Measurements from ENCODE around the gene STXBP1. TPM values are rescaled to one million over a fixed set of nuclear protein-coding genes. Genes with fewer than 3 reads are reported as not detected.

The STXBP1 gene
- total RNA-seq, 1 donor from 2014 or later, result 53.1 TPM

GRCh38 chr9:127650518-127650917 lies 38.4 kb downstream of the STXBP1 start:
- DNase-seq (ENCODE audit: extremely low read depth, low read depth, low spot score), result no peak

GRCh38 chr9:127651697-127652610 lies 39.9 kb downstream of the STXBP1 start:
- no peak for DNase-seq (ENCODE audit: extremely low read depth, low read depth, low spot score)

GRCh38 chr9:127652733-127653132 lies 40.7 kb downstream of the STXBP1 start:
- no peak for DNase-seq (ENCODE audit: extremely low read depth, low read depth, low spot score)

GRCh38 chr9:127654619-127655018 lies 42.5 kb downstream of the STXBP1 start:
- no peak for DNase-seq (ENCODE audit: extremely low read depth, low read depth, low spot score)

GRCh38 chr9:127658428-127658827 lies 46.4 kb downstream of the STXBP1 start:
- no peak for DNase-seq (ENCODE audit: extremely low read depth, low read depth, low spot score)

- no peak for DNase-seq (ENCODE audit: extremely low read depth, low read depth, low spot score)
Observed at GRCh38 chr9:127660886-127661741, 49.0 kb downstream of the STXBP1 start.

- DNase-seq (ENCODE audit: extremely low read depth, low read depth, low spot score), result no peak
Observed at GRCh38 chr9:127662617-127663016, 50.5 kb downstream of the STXBP1 start.

GRCh38 chr9:127664324-127664677 lies 52.2 kb downstream of the STXBP1 start:
- no peak for DNase-seq (ENCODE audit: extremely low read depth, low read depth, low spot score)

- DNase-seq (ENCODE audit: extremely low read depth, low read depth, low spot score), result no peak
Observed at GRCh38 chr9:127664678-127665507, 52.8 kb downstream of the STXBP1 start.

- no peak for DNase-seq (ENCODE audit: extremely low read depth, low read depth, low spot score)
Observed at GRCh38 chr9:127667127-127667844, 55.2 kb downstream of the STXBP1 start.

GRCh38 chr9:127667906-127668305 lies 55.8 kb downstream of the STXBP1 start:
- DNase-seq (ENCODE audit: extremely low read depth, low read depth, low spot score), result no peak

- no peak for DNase-seq (ENCODE audit: extremely low read depth, low read depth, low spot score)
Observed at GRCh38 chr9:127673234-127673633, 61.2 kb downstream of the STXBP1 start.

- no peak for DNase-seq (ENCODE audit: extremely low read depth, low read depth, low spot score)
Observed at GRCh38 chr9:127676638-127677037, 64.6 kb downstream of the STXBP1 start.

GRCh38 chr9:127679506-127679905 lies 67.4 kb downstream of the STXBP1 start:
- no peak for DNase-seq (ENCODE audit: extremely low read depth, low read depth, low spot score)

GRCh38 chr9:127680226-127680625 lies 68.1 kb downstream of the STXBP1 start:
- DNase-seq (ENCODE audit: extremely low read depth, low read depth, low spot score), result no peak

- no peak for DNase-seq (ENCODE audit: extremely low read depth, low read depth, low spot score)
Observed at GRCh38 chr9:127680846-127681245, 68.8 kb downstream of the STXBP1 start.

GRCh38 chr9:127682351-127683136 lies 70.5 kb downstream of the STXBP1 start:
- no peak for DNase-seq (ENCODE audit: extremely low read depth, low read depth, low spot score)

GRCh38 chr9:127683723-127684122 lies 71.6 kb downstream of the STXBP1 start:
- DNase-seq (ENCODE audit: extremely low read depth, low read depth, low spot score), result no peak

GRCh38 chr9:127684576-127684975 lies 72.5 kb downstream of the STXBP1 start:
- no peak for DNase-seq (ENCODE audit: extremely low read depth, low read depth, low spot score)

Measured in glomerular endothelial cell (primary cell).